ENCODE data around the gene MOGAT2. TPM values are rescaled to one million over a fixed set of nuclear protein-coding genes. Genes with fewer than 3 reads are reported as not detected.

Gene MOGAT2
- total RNA-seq, 1 donor from 2014 or later = not detected

- Histone ChIP-seq H3K27ac (no peak overlapping the region), H3K9me3 (no peaks in the 10 kb centered on the region), H3K4me1 (no peaks in the 10 kb centered on the region), H3K36me3 (no peaks in the 10 kb centered on the region), H3K27me3 (no peaks in the 10 kb centered on the region), H3K4me3 (no peak overlapping the region)
- no peak for DNase-seq (ENCODE audit: low spot score in 2 of 2)
- no peak for TF ChIP-seq CTCF (IDR thresholded peaks at IDR 0.05)
- intact Hi-C loops (cut with DNase I) = no loop called here
Observed at GRCh38 chr11:75700940-75701339, 16.7 kb upstream of the MOGAT2 start.

- Histone ChIP-seq H3K4me3 (no peak overlapping the region), H3K27me3 (no peaks in the 10 kb centered on the region), H3K27ac (no peak overlapping the region), H3K9me3 (no peaks in the 10 kb centered on the region), H3K36me3 (no peaks in the 10 kb centered on the region), H3K4me1 (no peaks in the 10 kb centered on the region)
- no peak for DNase-seq (ENCODE audit: low spot score in 2 of 2)
- intact Hi-C loops (cut with DNase I) = no loop called here
- TF ChIP-seq CTCF (IDR thresholded peaks at IDR 0.05) = no peak
Observed at GRCh38 chr11:75703695-75704237, 13.9 kb upstream of the MOGAT2 start.

GRCh38 chr11:75705541-75705940 is 12.1 kb upstream of the MOGAT2 start:
- H3K4me1 ChIP-seq = no peaks in the 10 kb centered on the region
- H3K9me3 ChIP-seq = no peaks in the 10 kb centered on the region
- H3K4me3 ChIP-seq = no peak overlapping the region
- no peaks in the 10 kb centered on the region for H3K36me3 ChIP-seq
- no peak for TF ChIP-seq CTCF (IDR thresholded peaks at IDR 0.05)
- intact Hi-C loops (cut with DNase I) = loop anchor here (5.0 kb wide), 1 partner anchor 62 kb away; the partner anchor contains the start of gene DGAT2
- no peak for DNase-seq (ENCODE audit: low spot score in 2 of 2)
- H3K27me3 ChIP-seq = no peaks in the 10 kb centered on the region
- H3K27ac ChIP-seq = no peak overlapping the region

GRCh38 chr11:75706260-75706729 is 11.3 kb upstream of the MOGAT2 start:
- H3K36me3 ChIP-seq = no peaks in the 10 kb centered on the region
- intact Hi-C loops (cut with DNase I) = loop anchor here (5.0 kb wide), 1 partner anchor 61 kb away; the partner anchor contains the start of gene DGAT2
- H3K4me3 ChIP-seq = peak overlapping the region in 1 of 2 donors; percentile 24
- H3K4me1 ChIP-seq = no peaks in the 10 kb centered on the region
- no peaks in the 10 kb centered on the region for H3K9me3 ChIP-seq
- no peaks in the 10 kb centered on the region for H3K27me3 ChIP-seq
- peak in 1 of 2 donors; percentile 77 for DNase-seq (ENCODE audit: low spot score in 2 of 2)
- TF ChIP-seq CTCF (IDR thresholded peaks at IDR 0.05) = peak; percentile 81 to 97 (median 88)
- H3K27ac ChIP-seq = no peak overlapping the region

- TF ChIP-seq CTCF (IDR thresholded peaks at IDR 0.05) = no peak
- no peak for DNase-seq (ENCODE audit: low spot score in 2 of 2)
- intact Hi-C loops (cut with DNase I) = no loop called here
- no peak overlapping the region for H3K4me3 ChIP-seq
- H3K27ac ChIP-seq = no peak overlapping the region
- no peaks in the 10 kb centered on the region for H3K36me3 ChIP-seq
- no peaks in the 10 kb centered on the region for H3K27me3 ChIP-seq
- no peaks in the 10 kb centered on the region for H3K4me1 ChIP-seq
- H3K9me3 ChIP-seq = no peaks in the 10 kb centered on the region
Observed at GRCh38 chr11:75714211-75714610, 3.4 kb upstream of the MOGAT2 start.

GRCh38 chr11:75715688-75716087 is 1.9 kb upstream of the MOGAT2 start:
- Histone ChIP-seq H3K4me1 (no peaks in the 10 kb centered on the region), H3K36me3 (no peaks in the 10 kb centered on the region), H3K27ac (no peak overlapping the region), H3K27me3 (no peaks in the 10 kb centered on the region), H3K9me3 (no peaks in the 10 kb centered on the region), H3K4me3 (no peak overlapping the region)
- intact Hi-C loops (cut with DNase I) = no loop called here
- DNase-seq (ENCODE audit: low spot score in 2 of 2) = no peak
- TF ChIP-seq CTCF (IDR thresholded peaks at IDR 0.05) = no peak
